HG03575 (cell line): ENCODE results near the gene CYP19A1.
A peak's percentile ranks its signal among the peaks of the same experiment; 100 is the strongest.

Source experiments
- ATAC-seq: cut with Tn5 transposase; IDR thresholded peaks from one replicate; pipeline ENCODE4 v1.9.1; 2021; ENCODE audit not compliant: unreplicated experiment, insufficient number of reproducible peaks, low FRiP score; ENCODE audit errors: extremely low read depth

Gene CYP19A1

DNA sequence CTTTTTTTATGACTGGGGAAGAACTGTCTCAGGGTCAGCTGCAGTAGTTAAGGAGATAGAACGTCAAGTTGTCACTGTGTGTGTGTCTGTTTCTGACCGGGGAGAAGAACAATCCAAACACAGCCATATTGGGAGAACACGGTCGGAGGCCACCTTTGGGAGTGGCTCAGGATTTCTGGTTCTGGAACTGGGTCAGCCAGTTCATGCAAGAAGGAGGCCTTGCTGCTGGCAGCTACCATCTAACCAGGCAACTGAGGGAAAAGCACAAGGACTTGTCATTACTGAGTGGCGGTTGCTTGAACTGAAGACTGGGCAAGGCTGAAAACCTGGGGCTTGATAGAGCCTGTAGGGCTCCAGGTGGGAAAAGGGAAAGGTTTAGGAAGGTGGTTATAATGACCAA lies 27.7 kb upstream of the CYP19A1 start:
- no peak for ATAC-seq

GRCh38 chr15:51365417-51365816 lies 27.0 kb upstream of the CYP19A1 start:
- no peak for ATAC-seq

GRCh38 chr15:51363383-51363782 lies 25.0 kb upstream of the CYP19A1 start:
- ATAC-seq, result no peak

- no peak for ATAC-seq
These were observed 21.6 kb upstream of the CYP19A1 start for GRCh38 chr15:51359981-51360380.

DNA sequence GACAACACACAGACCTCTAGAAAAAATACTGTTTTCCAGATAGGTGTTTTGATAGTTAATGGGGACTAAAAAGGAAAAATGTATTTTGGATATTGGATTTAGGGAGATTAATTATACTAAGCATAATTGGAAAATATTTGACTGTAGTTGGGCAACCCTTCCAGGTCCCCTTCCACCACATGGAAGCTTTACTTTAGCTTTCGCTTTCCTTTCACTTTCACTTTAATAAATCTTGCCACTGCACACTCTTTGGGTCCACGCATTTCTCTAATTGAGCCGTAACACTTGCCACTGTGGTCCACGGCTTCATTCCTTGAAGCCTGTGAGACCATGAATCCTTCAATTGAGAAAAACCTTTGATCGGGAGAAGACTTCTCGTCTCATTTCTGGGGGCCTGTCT lies 18.6 kb upstream of the CYP19A1 start:
- ATAC-seq, result no peak

DNA sequence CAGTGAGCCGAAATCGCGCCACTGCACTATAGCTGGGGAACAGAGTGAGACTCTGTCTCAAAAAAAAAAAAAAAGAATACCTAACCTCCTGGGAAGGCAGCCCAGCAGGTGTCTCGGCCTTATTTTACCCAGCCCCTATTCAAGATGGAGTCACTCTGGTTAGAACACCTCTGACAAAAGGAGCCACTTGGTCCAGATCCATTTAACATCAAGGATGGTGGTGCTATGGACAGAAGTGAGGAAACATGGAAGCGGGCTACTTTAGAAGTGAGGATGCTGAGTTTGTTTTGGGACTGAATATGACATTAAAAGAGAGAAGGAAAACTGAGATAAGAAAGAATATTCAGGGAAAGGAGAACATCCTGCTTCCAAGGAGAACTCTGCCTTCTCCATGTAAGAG lies 17.8 kb upstream of the CYP19A1 start:
- no peak for ATAC-seq

GRCh38 chr15:51355096-51355495 lies 16.7 kb upstream of the CYP19A1 start:
- no peak for ATAC-seq

- ATAC-seq, result no peak
These were observed 15.6 kb upstream of the CYP19A1 start for GRCh38 chr15:51353976-51354375.

DNA sequence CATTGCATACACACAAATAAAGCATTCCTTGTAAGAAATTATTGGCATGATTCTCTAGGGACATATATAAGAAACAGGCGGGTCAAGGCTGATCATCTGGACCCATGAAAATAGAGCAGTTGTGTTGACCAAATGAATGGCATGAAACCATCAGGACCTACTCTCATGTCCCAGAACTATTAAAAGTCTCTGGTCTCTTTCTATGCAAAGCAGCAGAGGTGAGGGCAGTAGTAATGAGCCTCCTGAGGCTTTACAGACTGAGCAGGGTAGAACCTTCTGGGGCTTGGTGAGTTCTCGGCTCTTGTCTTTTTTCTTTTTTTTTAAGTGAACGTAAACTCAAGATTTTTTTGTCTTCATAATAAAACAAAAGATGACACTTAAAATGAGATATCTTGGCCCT lies 12.3 kb upstream of the CYP19A1 start:
- no peak for ATAC-seq

GRCh38 chr15:51349156-51349844 lies 10.9 kb upstream of the CYP19A1 start:
- ATAC-seq, result no peak

- peak; percentile 75 for ATAC-seq
These were observed 10.3 kb upstream of the CYP19A1 start for GRCh38 chr15:51348688-51349087.

DNA sequence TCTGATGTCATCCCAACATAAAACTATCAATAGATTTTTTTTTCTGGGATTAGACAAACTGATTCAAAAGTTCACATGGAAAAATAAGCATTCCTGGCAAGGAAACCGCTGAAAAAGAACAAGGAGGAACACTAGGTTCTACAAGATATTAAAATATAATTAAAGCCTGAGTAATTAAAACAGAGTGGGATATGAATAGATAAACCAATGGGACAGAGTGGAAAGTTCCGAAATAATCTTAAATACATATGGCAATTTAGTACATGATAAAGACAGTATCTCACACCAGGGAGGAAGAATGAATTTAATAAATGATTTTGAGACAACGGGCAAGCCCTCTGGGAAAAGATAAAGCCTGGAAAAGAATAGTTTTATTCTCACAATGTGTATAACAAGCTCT lies 7.7 kb upstream of the CYP19A1 start:
- no peak for ATAC-seq

GRCh38 chr15:51343466-51343865 lies 5.1 kb upstream of the CYP19A1 start:
- ATAC-seq, result no peak

DNA sequence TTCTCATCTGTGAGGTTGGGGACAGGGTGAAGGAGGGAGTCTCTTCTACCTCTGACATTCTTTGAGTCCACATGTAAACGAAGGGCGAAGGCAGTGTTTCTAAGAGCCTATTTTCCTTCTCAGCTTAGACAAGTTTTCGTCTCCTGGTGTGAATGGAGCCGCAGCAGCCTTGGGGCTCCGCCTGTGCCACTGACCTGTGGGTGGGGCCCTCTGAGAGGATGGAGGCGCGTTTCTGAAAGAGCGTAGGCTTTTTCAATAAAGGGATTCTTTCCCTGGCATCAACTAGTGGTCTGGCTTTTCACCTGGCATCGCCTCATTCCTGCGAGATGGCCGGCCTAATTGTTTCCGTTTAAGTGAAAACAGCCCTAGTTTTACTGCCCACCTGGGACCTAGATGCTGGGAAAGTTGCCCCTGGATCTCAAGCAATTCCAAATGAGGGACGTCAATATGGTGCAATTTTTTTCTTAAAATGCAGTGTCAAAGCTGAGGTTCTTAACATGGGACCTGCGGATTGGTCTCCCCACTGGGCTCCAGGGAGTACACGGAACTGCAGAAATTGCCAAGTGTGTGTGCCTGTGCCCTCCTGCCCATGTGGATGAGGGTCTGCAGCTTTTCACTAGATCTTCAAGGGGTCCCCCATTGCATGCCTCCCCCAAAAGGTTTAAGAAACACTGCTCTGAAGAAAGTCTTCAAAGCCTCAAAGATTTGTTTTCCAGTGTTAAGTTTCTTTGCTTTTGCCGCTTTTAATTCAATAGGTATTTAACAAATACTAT lies 4.0 kb upstream of the CYP19A1 start:
- no peak for ATAC-seq

DNA sequence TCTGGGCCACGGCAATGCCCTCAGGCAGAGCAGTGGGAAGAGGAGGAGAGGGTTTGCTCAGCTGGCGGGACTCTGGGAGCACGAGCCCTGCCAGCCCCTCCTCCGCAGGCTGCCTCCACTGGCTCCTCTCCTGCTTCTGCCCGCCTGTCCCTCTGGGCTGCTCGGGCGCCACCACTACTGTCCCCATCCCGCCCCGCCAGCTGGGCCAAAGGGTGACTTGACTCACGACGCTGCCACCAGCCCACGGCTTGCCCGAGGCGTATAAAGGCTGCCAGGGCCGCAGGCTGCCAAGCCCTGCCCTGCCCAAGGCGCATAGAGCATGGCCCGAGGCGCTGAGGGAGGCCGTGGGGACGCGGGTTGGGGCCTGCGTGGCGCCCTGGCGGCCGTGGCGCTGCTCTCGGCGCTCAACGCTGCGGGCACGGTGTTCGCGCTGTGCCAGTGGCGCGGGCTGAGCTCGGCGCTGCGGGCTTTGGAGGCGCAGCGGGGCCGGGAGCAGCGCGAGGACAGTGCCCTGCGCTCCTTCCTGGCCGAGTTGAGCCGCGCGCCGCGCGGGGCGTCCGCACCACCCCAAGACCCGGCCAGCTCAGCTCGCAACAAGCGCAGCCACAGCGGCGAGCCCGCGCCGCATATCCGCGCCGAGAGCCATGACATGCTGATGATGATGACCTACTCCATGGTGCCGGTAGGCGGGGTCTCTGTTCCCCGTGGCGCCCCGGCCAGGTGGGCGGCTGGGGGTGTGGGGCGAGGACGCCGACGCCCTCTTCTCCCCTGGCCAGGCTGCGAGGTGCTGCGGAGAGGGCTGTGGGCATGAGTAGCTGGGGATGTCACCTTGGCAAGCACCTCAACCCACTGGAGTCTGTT lies 3.2 kb upstream of the CYP19A1 start, which contains the start of gene GLDN:
Gene GLDN, plus strand, starts transcription at position 290 of the 861 bp plus-strand sequence. Its CDS starts 30 bp downstream, at position 320.
- ATAC-seq, result no peak

- ATAC-seq, result no peak
These were observed 2.6 kb downstream of the CYP19A1 start for GRCh38 chr15:51335538-51336410.

DNA sequence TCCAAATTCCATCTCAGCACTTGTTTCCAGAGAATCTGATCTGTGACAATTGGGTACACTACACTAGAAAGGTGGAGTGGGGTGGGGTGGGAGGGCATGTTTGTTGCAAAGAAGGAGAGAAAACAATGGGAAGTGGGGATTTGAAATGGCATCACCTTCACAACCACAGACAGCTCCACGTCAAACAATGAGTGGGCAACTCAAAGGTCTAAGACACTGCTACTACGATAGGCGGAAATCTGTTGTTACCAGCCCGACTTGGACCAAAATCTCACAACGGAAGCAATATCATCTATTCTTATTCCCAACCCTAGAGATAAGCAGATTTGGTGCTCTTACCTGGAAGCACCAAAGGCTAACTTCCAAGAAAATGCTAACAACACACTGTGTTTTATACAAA lies 3.3 kb downstream of the CYP19A1 start:
- no peak for ATAC-seq

GRCh38 chr15:51334011-51334451 lies 4.4 kb downstream of the CYP19A1 start:
- no peak for ATAC-seq

DNA sequence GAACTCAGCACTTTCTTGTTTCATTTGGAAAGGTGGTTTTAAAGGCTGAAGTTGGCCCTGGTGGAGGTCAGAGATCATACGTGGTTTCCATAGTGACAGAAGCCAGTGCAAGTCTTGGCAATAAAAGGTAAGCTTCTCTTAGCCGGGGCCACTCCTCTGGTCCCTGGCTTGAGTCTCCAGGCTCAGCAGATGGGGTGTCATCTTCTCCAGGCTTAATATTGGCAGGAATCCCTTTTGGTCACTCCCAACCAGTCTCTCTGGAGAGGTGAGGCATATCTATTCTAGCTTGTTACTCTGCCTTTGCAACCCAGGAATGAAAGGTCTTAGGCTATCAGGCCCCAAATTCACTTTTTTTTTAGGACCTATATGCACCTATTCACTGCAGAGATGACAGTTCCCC lies 4.8 kb downstream of the CYP19A1 start:
- ATAC-seq, result no peak
